ENCODE data around the gene GZMM. TPM values are rescaled to one million over a fixed set of nuclear protein-coding genes. Genes with fewer than 3 reads are reported as not detected.

Gene GZMM
- total RNA-seq, 2 donors from 2014 or later, result 0.51 TPM; not detected in 1

DNA sequence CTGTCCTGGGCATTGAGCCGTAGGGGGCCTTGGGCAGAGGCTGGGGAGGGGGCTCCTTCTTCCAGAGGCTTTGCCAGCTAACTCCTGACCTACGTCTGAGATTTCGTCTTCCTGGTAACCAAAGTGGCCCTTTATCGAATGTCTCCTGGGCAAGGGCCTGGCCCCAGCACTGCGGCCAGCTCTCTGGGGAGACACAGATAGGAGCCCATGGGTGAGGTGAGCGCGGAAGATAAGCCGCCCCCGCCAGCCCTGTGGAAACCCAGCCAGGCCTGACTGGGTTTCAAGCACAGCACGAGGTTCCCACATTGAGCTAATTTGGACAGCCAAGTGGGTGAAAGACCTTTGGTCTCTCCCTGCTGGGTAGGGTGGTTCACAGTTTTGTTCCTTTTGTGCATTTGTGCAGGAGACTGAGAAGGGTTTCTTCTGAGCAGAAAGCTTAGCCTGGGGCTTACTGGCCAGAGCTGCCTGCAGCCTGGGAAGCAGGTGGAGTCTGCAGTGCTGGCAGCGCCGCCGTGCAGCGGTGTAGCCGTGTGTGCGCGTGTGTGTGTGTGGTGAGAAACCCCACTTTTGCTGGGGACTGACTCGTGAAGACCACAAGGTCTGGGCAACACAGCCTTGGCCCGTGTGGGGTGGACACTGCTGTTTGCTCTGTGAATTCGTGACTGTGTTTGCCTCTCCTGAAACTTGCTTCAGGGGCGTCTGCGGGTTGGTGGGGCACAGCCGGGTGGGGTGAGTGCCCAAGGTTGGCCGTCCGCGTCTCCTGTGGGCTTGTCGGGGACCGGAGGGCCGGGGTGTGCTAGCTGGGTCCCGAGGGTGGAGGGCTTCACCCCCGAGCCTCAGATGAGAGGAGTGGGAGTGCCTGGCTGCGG lies 31.0 kb downstream of the GZMM start:
- peak overlapping the region; percentile 91 for H3K4me3 ChIP-seq (ENCODE audit: low read length)
- Mint-ChIP-seq H3K27ac (peak overlapping the region; percentile 83), H3K27me3 (ENCODE audit: insufficient read depth) (peaks cover 4% of the 10 kb centered on the region), H3K4me3 (peak overlapping the region; percentile 88), H3K9me3 (peaks cover 4% of the 10 kb centered on the region), H3K4me1 (peaks cover 18% of the 10 kb centered on the region), H3K36me3 (ENCODE audit: low read depth) (peaks cover 12% of the 10 kb centered on the region)
- H3K4me1 ChIP-seq (ENCODE audit: control insufficient read depth, insufficient read depth, low read length), result peaks cover 3% of the 10 kb centered on the region
- H3K27ac ChIP-seq (ENCODE audit: low read depth, low read length), result peak overlapping the region; percentile 51
- H3K9me3 ChIP-seq (ENCODE audit: control insufficient read depth, low read length), result no peaks in the 10 kb centered on the region
- H3K36me3 ChIP-seq (ENCODE audit: control insufficient read depth, insufficient read depth, low read length), result peaks cover 24% of the 10 kb centered on the region
- no peaks in the 10 kb centered on the region for H3K27me3 ChIP-seq (ENCODE audit: control insufficient read depth, insufficient read depth, low read length, poor library complexity, severe bottlenecking)
- DNase-seq, result peak; percentile 59
- WGBS, 2 experiments (ENCODE audit: insufficient coverage in 1 of 2, insufficient read length in 1 of 2), result 59 to 62% methylated on average over 24 to 32 of the region's 32 CpGs
- TF ChIP-seq, protein P1, sequence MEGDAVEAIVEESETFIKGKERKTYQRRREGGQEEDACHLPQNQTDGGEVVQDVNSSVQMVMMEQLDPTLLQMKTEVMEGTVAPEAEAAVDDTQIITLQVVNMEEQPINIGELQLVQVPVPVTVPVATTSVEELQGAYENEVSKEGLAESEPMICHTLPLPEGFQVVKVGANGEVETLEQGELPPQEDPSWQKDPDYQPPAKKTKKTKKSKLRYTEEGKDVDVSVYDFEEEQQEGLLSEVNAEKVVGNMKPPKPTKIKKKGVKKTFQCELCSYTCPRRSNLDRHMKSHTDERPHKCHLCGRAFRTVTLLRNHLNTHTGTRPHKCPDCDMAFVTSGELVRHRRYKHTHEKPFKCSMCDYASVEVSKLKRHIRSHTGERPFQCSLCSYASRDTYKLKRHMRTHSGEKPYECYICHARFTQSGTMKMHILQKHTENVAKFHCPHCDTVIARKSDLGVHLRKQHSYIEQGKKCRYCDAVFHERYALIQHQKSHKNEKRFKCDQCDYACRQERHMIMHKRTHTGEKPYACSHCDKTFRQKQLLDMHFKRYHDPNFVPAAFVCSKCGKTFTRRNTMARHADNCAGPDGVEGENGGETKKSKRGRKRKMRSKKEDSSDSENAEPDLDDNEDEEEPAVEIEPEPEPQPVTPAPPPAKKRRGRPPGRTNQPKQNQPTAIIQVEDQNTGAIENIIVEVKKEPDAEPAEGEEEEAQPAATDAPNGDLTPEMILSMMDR (conservative IDR thresholded peaks at IDR 0.05), result no peak
- peak overlapping the region; percentile 50 for H3K9ac ChIP-seq (ENCODE audit: extremely low read depth, low read length, poor library complexity, severe bottlenecking)

DNA sequence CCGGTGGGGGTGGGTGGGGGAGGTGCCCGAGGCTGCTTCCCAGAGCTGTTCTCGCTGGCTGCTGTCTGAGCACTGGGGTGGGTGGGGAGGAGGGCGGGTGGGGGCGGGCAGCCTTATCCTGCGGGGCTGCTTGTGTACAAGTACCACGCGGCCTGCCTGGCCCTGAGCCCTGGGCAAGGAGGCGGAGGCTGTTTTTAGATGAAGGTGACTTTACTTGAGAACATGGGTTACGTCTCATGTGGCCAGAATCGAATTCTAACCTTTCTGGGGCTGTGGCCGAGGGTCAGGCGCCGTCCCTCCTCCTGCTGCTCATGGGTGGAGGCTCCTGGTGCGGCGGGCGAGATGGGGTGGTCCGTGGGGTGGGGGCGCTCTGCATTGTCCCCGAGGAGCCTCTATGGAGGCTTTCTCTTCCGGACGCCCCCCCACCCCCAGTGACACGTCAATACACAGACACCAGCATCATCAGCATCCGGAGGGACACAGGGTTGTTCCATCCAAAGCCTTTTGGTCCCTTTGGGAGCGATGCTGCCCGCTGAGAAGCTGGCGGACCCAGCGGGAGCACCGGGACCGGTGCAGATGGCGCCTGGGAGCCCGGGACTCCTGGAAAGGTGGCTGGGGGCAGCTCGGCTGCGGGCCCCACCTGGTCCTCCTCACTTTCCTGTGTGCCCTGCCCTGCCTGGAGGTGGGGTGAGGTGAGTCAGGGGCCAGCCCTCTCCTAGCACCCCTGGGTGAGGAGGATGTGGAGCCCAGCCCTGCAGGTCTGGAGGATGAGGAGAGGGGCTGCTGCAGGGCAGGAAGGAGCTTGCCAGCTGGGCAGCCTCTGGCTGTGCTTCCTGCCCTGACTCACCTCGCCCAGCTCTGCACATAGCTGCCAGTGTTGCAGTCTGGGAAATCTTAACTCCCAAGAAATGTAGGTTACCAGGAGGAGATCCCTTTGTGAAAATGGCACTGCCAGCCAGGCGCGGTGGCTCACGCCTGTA lies 32.0 kb downstream of the GZMM start:
- TF ChIP-seq, protein P1 (conservative IDR thresholded peaks at IDR 0.05), result no peak
- Mint-ChIP-seq H3K27me3 (ENCODE audit: insufficient read depth) (peaks cover 3% of the 10 kb centered on the region), H3K27ac (no peak overlapping the region), H3K36me3 (ENCODE audit: low read depth) (peaks cover 16% of the 10 kb centered on the region), H3K4me3 (peak overlapping the region; percentile 88), H3K4me1 (peaks cover 18% of the 10 kb centered on the region), H3K9me3 (peaks cover 3% of the 10 kb centered on the region)
- WGBS, 2 experiments (ENCODE audit: insufficient coverage in 1 of 2, insufficient read length in 1 of 2), result 86 to 95% methylated on average over 19 to 32 of the region's 38 CpGs
- peak; percentile 55 for DNase-seq
- Histone ChIP-seq H3K27me3 (ENCODE audit: control insufficient read depth, insufficient read depth, low read length, poor library complexity, severe bottlenecking) (no peaks in the 10 kb centered on the region), H3K4me3 (ENCODE audit: low read length) (no peak overlapping the region), H3K4me1 (ENCODE audit: control insufficient read depth, insufficient read depth, low read length) (peaks cover 3% of the 10 kb centered on the region), H3K36me3 (ENCODE audit: control insufficient read depth, insufficient read depth, low read length) (peaks cover 31% of the 10 kb centered on the region), H3K27ac (ENCODE audit: low read depth, low read length) (no peak overlapping the region), H3K9me3 (ENCODE audit: control insufficient read depth, low read length) (no peaks in the 10 kb centered on the region), H3K9ac (ENCODE audit: extremely low read depth, low read length, poor library complexity, severe bottlenecking) (no peak overlapping the region)

DNA sequence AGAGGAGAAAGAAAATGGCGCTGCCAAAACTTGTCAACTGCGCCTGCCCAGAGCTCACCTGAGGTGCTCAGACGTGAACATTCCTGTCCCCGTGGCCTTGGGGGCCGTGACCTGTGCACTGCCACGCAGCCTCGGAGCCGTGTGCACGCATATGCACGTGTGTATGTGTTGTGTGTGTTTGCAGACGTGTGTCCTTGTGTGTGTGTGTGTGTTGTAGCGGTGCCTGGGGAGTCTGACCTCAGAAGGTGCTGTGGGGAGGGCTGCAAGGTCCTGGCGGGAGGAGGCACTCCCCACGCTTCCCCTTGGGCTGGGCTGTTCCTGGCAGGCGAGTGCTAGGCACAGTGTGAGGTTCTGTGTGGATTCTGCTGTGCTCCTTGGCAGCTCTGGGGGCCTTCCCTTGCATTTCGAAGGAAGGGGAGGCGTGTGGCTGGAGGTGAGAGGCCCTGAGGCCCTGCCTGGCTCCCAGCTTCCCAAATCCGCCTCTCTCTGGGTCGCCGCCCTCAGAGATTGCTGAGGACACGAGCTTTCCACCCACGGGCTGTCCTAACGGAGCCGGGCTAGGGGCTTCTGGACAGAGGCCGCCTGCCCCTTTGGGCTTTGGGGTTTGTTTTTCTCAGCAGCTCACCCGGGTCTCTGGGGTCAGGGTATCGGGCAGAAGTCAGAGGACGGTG lies 33.0 kb downstream of the GZMM start:
- Mint-ChIP-seq H3K9me3 (no peaks in the 10 kb centered on the region), H3K27ac (peak overlapping the region; percentile 58)
- TF ChIP-seq, protein P1 (conservative IDR thresholded peaks at IDR 0.05), result no peak

More for the DNA sequence above, 33.0 kb downstream of the GZMM start:
- Histone ChIP-seq H3K4me1 (ENCODE audit: control insufficient read depth, insufficient read depth, low read length) (peaks cover 3% of the 10 kb centered on the region), H3K36me3 (ENCODE audit: control insufficient read depth, insufficient read depth, low read length) (peaks cover 39% of the 10 kb centered on the region), H3K4me3 (ENCODE audit: low read length) (no peak overlapping the region), H3K27me3 (ENCODE audit: control insufficient read depth, insufficient read depth, low read length, poor library complexity, severe bottlenecking) (no peaks in the 10 kb centered on the region), H3K9ac (ENCODE audit: extremely low read depth, low read length, poor library complexity, severe bottlenecking) (no peak overlapping the region), H3K9me3 (ENCODE audit: control insufficient read depth, low read length) (no peaks in the 10 kb centered on the region), H3K27ac (ENCODE audit: low read depth, low read length) (no peak overlapping the region)
- Mint-ChIP-seq H3K27me3 (ENCODE audit: insufficient read depth) (no peaks in the 10 kb centered on the region), H3K4me3 (no peak overlapping the region), H3K36me3 (ENCODE audit: low read depth) (peaks cover 16% of the 10 kb centered on the region), H3K4me1 (peaks cover 13% of the 10 kb centered on the region)
- no peak for DNase-seq
- 95 to 100% methylated on average over 23 to 28 of the region's 28 CpGs for WGBS, 2 experiments (ENCODE audit: insufficient coverage in 1 of 2, insufficient read length in 1 of 2)
